Cerebellar cortex (tissue), 1 donor: ENCODE data around the gene KIAA2012.

Experiments
- DNase-seq: peaks from one replicate; pipeline ENCODE4 v3.0.0-alpha.2; 2015; ENCODE audit warnings: low spot score

The KIAA2012 gene

GRCh38 chr2:202072737-202073401 lies at the start of gene KIAA2012:
Gene KIAA2012, plus strand, starts transcription at chr2:202073255. Its CDS starts 373 bp downstream, at chr2:202073628.
- DNase-seq = peak; percentile 78

- no peak for DNase-seq
Observed at GRCh38 chr2:202023904-202024266, 49.2 kb upstream of the KIAA2012 start.

- no peak for DNase-seq
Observed at GRCh38 chr2:202024871-202025270, 48.2 kb upstream of the KIAA2012 start.

GRCh38 chr2:202025816-202026215 lies 47.2 kb upstream of the KIAA2012 start:
- no peak for DNase-seq

GRCh38 chr2:202026507-202026906 lies 46.5 kb upstream of the KIAA2012 start:
- no peak for DNase-seq

GRCh38 chr2:202030691-202031090 lies 42.4 kb upstream of the KIAA2012 start:
- no peak for DNase-seq

GRCh38 chr2:202031246-202031951 lies 41.7 kb upstream of the KIAA2012 start:
- DNase-seq = no peak

GRCh38 chr2:202032846-202033316 lies 40.2 kb upstream of the KIAA2012 start:
- no peak for DNase-seq

GRCh38 chr2:202033317-202034248 lies 39.5 kb upstream of the KIAA2012 start, which contains the start of gene FZD7:
Gene FZD7, plus strand, starts transcription at chr2:202033855. Its CDS starts 793 bp downstream, at chr2:202034648.
- peak; percentile 90 for DNase-seq

- peak; percentile 44 for DNase-seq
Observed at GRCh38 chr2:202034249-202035088, 38.6 kb upstream of the KIAA2012 start.

- DNase-seq = peak; percentile 88
Observed at GRCh38 chr2:202035089-202035940, 37.7 kb upstream of the KIAA2012 start.

GRCh38 chr2:202035941-202036372 lies 37.1 kb upstream of the KIAA2012 start:
- no peak for DNase-seq

- peak; percentile 81 for DNase-seq
Observed at GRCh38 chr2:202036601-202037037, 36.4 kb upstream of the KIAA2012 start.

GRCh38 chr2:202037086-202037485 lies 36.0 kb upstream of the KIAA2012 start:
- no peak for DNase-seq

- peak; percentile 56 for DNase-seq
Observed at GRCh38 chr2:202038471-202039277, 34.4 kb upstream of the KIAA2012 start.

- peak; percentile 42 for DNase-seq
Observed at GRCh38 chr2:202039278-202040078, 33.6 kb upstream of the KIAA2012 start.

- no peak for DNase-seq
Observed at GRCh38 chr2:202040079-202040844, 32.8 kb upstream of the KIAA2012 start.

GRCh38 chr2:202042444-202042843 lies 30.6 kb upstream of the KIAA2012 start:
- no peak for DNase-seq
